WTC11 (cell line): ENCODE measurements around the gene MBD3. TPM values are rescaled to one million over a fixed set of nuclear protein-coding genes. Genes with fewer than 3 reads are reported as not detected.
"Not testable (repeated sequence)": the region's sequence is repeated elsewhere in the genome, so short reads cannot be mapped to it uniquely, and the experiment has no call there.

Experiments used
- ATAC-seq: fragments of 200-7000 bp; cut with Tn5 transposase; 2 replicates; pipeline ENCODE4 v1.10.0; 2021; ENCODE audit warnings: mild to moderate bottlenecking, moderate library complexity
- CTCF ChIA-PET: fragments of 300-600 bp; sonication (Branson Sonifier 250); formaldehyde crosslinking; loops from one replicate; lab custom pipeline; 2021; ENCODE audit warnings: antibody characterized with exemption; lab: Charles Lee
- POLR2A ChIA-PET: fragments of 350-600 bp; sonication (Branson Sonifier 250); formaldehyde crosslinking; loops from one replicate; lab custom pipeline; 2021; ENCODE audit warnings: antibody characterized with exemption; lab: Charles Lee
- DNase-seq: peaks from one replicate; pipeline ENCODE4 v3.0.0; 2021; ENCODE audit warnings: low spot score
- H3K27ac Mint-ChIP-seq: 2 replicates; pipeline ENCODE4 v1.8.0; 2021; ENCODE audit warnings: mixed read lengths
- H3K27me3 Mint-ChIP-seq: 2 replicates; pipeline ENCODE4 v1.8.0; 2021; ENCODE audit warnings: low read depth, mild to moderate bottlenecking, moderate library complexity, mixed read lengths
- H3K36me3 Mint-ChIP-seq: 2 replicates; pipeline ENCODE4 v1.8.0; 2021; ENCODE audit warnings: mixed read lengths
- H3K4me1 Mint-ChIP-seq: 2 replicates; pipeline ENCODE4 v1.8.0; 2022; ENCODE audit warnings: mixed read lengths
- H3K4me3 Mint-ChIP-seq: 2 replicates; pipeline ENCODE4 v1.8.0; 2021; ENCODE audit warnings: mild to moderate bottlenecking, moderate library complexity, mixed read lengths
- H3K9me3 Mint-ChIP-seq: 2 replicates; pipeline ENCODE4 v1.8.0; 2021; ENCODE audit warnings: mixed read lengths
- ATF1 ChIP-seq: sonication (generic); formaldehyde crosslinking; IDR thresholded peaks from 2 replicates; pipeline ENCODE4 v1.8.1; 2023; ENCODE audit warnings: mild to moderate bottlenecking, moderate library complexity, missing genetic modification reagents
- CBFB ChIP-seq: sonication (generic); formaldehyde crosslinking; IDR thresholded peaks from 2 replicates; pipeline ENCODE4 v1.8.1; 2022; ENCODE audit warnings: mild to moderate bottlenecking, low read depth, missing genetic modification reagents
- E2F1 ChIP-seq: sonication (generic); formaldehyde crosslinking; IDR thresholded peaks from 2 replicates; pipeline ENCODE4 v1.8.0; 2022; ENCODE audit warnings: mild to moderate bottlenecking, missing genetic modification reagents
- GTF2I ChIP-seq: fragments of 250-450 bp; sonication (Bioruptor Pico); conservative IDR thresholded peaks from 2 replicates; pipeline ENCODE4 v1.4.0; 2021; ENCODE audit warnings: mild to moderate bottlenecking
- NFATC4 ChIP-seq: fragments of 250-450 bp; sonication (Bioruptor Pico); IDR thresholded peaks from 2 replicates; pipeline ENCODE4 v1.9.0; 2021; ENCODE audit warnings: mild to moderate bottlenecking
- TCF7 ChIP-seq: sonication (generic); formaldehyde crosslinking; IDR thresholded peaks from 2 replicates; pipeline ENCODE4 v1.8.0; 2022; ENCODE audit warnings: mild to moderate bottlenecking, low read depth, missing genetic modification reagents, moderate library complexity
- TEAD1 ChIP-seq: sonication (generic); formaldehyde crosslinking; IDR thresholded peaks from 2 replicates; pipeline ENCODE4 v1.8.0; 2022; ENCODE audit warnings: mild to moderate bottlenecking, missing genetic modification reagents
- ZNF219 ChIP-seq: sonication (generic); formaldehyde crosslinking; IDR thresholded peaks from 2 replicates; pipeline ENCODE4 v1.8.0; 2023; ENCODE audit warnings: missing genetic modification reagents, mild to moderate bottlenecking, borderline replicate concordance
- ZNF416 ChIP-seq: fragments of 250-450 bp; sonication (Bioruptor Pico); IDR thresholded peaks from 2 replicates; pipeline ENCODE4 v1.9.0; 2021; ENCODE audit warnings: mild to moderate bottlenecking, inconsistent platforms
- ZNF532 ChIP-seq: fragments of 250-450 bp; sonication (Bioruptor Pico); IDR thresholded peaks from 2 replicates; pipeline ENCODE4 v1.9.0; 2021; ENCODE audit warnings: mild to moderate bottlenecking, borderline replicate concordance
- total RNA-seq: library from RNA; stranded (reverse); gene quantifications from 3 replicates; pipeline ENCODE4 v1.2.3, GENCODE V29; 2021
- TF ChIP-seq, protein P1 (sequence below): sonication (generic); formaldehyde crosslinking; IDR thresholded peaks from 2 replicates; pipeline ENCODE4 v1.8.1; 2023; ENCODE audit warnings: mild to moderate bottlenecking, missing genetic modification reagents, borderline replicate concordance
- TF ChIP-seq, protein P2 (sequence below): fragments of 250-450 bp; sonication (Bioruptor Pico); IDR thresholded peaks from 2 replicates; pipeline ENCODE4 v1.9.0; 2021; ENCODE audit warnings: mild to moderate bottlenecking

Gene MBD3
- total RNA-seq, 1 experiment from 2014 or later, result 90.2 TPM

DNA sequence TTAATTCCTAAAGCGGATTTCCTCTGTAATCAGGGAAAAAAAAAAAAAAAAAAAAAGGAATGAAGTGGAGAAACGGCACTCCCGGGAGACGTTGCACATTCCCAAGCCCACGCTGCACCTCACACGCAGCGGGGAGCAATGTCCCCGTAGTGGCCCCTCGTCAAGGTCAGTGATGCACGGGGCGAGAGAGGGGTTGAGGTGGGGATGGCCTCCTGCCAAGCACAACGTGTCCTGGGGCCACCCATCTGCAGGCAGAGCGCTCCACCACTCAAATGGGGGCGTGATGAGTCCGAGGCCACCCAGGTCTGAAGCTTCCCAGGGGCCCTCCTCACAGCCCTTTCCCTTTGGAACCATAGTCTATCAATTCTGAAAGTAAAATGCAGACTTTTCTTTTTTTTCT lies 53.7 kb downstream of the MBD3 start:
- peaks cover 16% of the 10 kb centered on the region for H3K27me3 Mint-ChIP-seq
- H3K9me3 Mint-ChIP-seq, result no peaks in the 10 kb centered on the region
- TF ChIP-seq ATF1 (no peak), ZNF416 (CRISPR knock-in tag) (no peak), E2F1 (CRISPR knock-in tag) (no peak), GTF2I (CRISPR knock-in tag) (no peak), NFATC4 (CRISPR knock-in tag) (no peak), ZNF219 (CRISPR knock-in tag) (no peak), CBFB (CRISPR knock-in tag) (no peak), TCF7 (CRISPR knock-in tag) (no peak), ZNF532 (no peak)
- TF ChIP-seq, protein P1, sequence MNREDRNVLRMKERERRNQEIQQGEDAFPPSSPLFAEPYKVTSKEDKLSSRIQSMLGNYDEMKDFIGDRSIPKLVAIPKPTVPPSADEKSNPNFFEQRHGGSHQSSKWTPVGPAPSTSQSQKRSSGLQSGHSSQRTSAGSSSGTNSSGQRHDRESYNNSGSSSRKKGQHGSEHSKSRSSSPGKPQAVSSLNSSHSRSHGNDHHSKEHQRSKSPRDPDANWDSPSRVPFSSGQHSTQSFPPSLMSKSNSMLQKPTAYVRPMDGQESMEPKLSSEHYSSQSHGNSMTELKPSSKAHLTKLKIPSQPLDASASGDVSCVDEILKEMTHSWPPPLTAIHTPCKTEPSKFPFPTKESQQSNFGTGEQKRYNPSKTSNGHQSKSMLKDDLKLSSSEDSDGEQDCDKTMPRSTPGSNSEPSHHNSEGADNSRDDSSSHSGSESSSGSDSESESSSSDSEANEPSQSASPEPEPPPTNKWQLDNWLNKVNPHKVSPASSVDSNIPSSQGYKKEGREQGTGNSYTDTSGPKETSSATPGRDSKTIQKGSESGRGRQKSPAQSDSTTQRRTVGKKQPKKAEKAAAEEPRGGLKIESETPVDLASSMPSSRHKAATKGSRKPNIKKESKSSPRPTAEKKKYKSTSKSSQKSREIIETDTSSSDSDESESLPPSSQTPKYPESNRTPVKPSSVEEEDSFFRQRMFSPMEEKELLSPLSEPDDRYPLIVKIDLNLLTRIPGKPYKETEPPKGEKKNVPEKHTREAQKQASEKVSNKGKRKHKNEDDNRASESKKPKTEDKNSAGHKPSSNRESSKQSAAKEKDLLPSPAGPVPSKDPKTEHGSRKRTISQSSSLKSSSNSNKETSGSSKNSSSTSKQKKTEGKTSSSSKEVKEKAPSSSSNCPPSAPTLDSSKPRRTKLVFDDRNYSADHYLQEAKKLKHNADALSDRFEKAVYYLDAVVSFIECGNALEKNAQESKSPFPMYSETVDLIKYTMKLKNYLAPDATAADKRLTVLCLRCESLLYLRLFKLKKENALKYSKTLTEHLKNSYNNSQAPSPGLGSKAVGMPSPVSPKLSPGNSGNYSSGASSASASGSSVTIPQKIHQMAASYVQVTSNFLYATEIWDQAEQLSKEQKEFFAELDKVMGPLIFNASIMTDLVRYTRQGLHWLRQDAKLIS (CRISPR knock-in tag), result no peak
- TF ChIP-seq, protein P2, sequence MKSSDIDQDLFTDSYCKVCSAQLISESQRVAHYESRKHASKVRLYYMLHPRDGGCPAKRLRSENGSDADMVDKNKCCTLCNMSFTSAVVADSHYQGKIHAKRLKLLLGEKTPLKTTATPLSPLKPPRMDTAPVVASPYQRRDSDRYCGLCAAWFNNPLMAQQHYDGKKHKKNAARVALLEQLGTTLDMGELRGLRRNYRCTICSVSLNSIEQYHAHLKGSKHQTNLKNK (CRISPR knock-in tag), result no peak
- no peaks in the 10 kb centered on the region for H3K36me3 Mint-ChIP-seq
- ChIA-PET POLR2A (no interaction called here), CTCF (interaction anchor here (1.0 to 1.4 kb wide), 3 partner anchors 133 to 1244 kb away, joined by 4 to 5 read pairs (median 5); no protein-coding TSS in a partner anchor)
- H3K4me3 Mint-ChIP-seq, result no peak overlapping the region
- no peak overlapping the region for H3K27ac Mint-ChIP-seq
- no peak for DNase-seq
- H3K4me1 Mint-ChIP-seq, result 0 out of 2 replicates have a peak, but pooled peaks cover 3% of the 10 kb centered on the region
- ATAC-seq, result no peak

DNA sequence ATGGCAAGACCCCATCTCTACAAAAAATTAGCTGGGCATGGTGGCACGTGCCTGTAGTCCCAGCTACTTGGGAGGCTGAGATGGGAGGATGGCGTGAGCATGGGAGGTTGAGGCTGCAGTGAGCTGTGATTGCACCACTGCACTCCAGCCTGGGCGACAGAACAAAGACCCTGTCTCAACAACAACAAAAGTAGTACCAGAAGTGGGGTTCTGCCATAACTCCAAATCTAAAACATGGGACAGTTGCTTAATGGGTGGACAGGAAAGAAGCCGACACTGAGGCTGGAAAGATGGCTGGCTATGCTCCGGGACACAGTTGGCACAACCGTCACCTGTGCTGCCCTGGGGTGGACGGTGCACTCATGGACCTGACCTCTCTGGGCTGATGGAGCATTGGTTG lies 57.0 kb downstream of the MBD3 start:
- CTCF ChIA-PET, result interaction anchor here (1.5 to 2.8 kb wide), 2 partner anchors 11 to 290 kb away, joined by 4 to 13 read pairs; no protein-coding TSS in a partner anchor
- not testable (repeated sequence) for H3K27me3 Mint-ChIP-seq, H3K4me3 Mint-ChIP-seq, H3K36me3 Mint-ChIP-seq, ATAC-seq, DNase-seq, H3K27ac Mint-ChIP-seq, H3K4me1 Mint-ChIP-seq, H3K9me3 Mint-ChIP-seq
- POLR2A ChIA-PET, result interaction anchor here (0.6 kb wide), 1 partner anchor 18 kb away, joined by 5 read pairs; no protein-coding TSS in a partner anchor

DNA sequence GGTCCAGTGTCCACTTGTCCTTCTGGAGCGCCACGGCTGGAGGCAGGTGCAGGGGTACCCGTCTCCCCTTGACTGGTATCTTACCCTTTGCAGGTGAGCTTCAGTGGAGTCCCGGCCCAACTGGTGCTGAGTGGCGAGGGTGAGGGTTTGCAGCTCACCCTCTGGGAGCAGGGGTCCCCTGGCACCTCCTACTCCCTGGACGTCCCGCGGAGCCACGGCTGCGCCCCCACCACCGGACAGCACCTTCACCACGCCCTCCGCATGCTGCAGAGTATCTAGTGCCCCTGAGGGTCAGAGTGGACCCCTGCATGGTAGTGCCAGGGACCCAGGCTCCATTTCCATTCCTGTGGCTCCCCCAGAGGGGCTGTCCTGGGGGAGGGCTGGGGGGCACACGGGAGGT lies 57.7 kb downstream of the MBD3 start:
- Mint-ChIP-seq H3K9me3 (no peaks in the 10 kb centered on the region), H3K4me3 (no peak overlapping the region), H3K4me1 (no peaks in the 10 kb centered on the region), H3K27ac (no peak overlapping the region), H3K36me3 (no peaks in the 10 kb centered on the region)
- ATAC-seq (no peak), DNase-seq (no peak)
- TF ChIP-seq TEAD1 (no peak), E2F1 (CRISPR knock-in tag) (no peak)
- TF ChIP-seq, all 79 proteins: peak for 0
- no peaks in the 10 kb centered on the region for H3K27me3 Mint-ChIP-seq
- CTCF ChIA-PET, result interaction anchor here (0.5 to 2.8 kb wide), 2 partner anchors 11 to 64 kb away, joined by 4 to 13 read pairs; no protein-coding TSS in a partner anchor
- POLR2A ChIA-PET, result no interaction called here
